Suprapubic skin (tissue), 4 donors: ENCODE measurements around the gene FSTL4. TPM values are rescaled to one million over a fixed set of nuclear protein-coding genes. Genes with fewer than 3 reads are reported as not detected.

Experiments
- DNase-seq, 2 donors: peaks; one replicate each; pipeline ENCODE4 v3.0.0-alpha.2; 2019; ENCODE audit warnings: low spot score in 2 of 2
- H3K27ac ChIP-seq: fragments of 200-600 bp; sonication (generic); one replicate; pipeline ENCODE4 v1.5.1; 2019
- H3K27me3 ChIP-seq: fragments of 200-600 bp; sonication (generic); one replicate; pipeline ENCODE4 v1.5.1; 2019
- H3K36me3 ChIP-seq: fragments of 200-600 bp; sonication (generic); one replicate; pipeline ENCODE4 v1.5.1; 2019
- H3K4me1 ChIP-seq: fragments of 200-600 bp; sonication (generic); one replicate; pipeline ENCODE4 v1.5.1; 2019
- H3K4me3 ChIP-seq: fragments of 200-600 bp; sonication (generic); one replicate; pipeline ENCODE4 v1.5.1; 2019; ENCODE audit warnings: mild to moderate bottlenecking
- H3K9me3 ChIP-seq: fragments of 200-600 bp; sonication (generic); one replicate; pipeline ENCODE4 v1.5.1; 2019
- CTCF ChIP-seq, 2 donors: fragments of 200-600 bp in 1 of 2; fragments of 450-650 bp in 1 of 2; sonication (generic) in 1 of 2; IDR thresholded peaks; one replicate each; pipeline ENCODE4 v1.5.1; 2016 to 2019; ENCODE audit warnings: antibody characterized with exemption in 2 of 2, mild to moderate bottlenecking in 1 of 2, moderate library complexity in 1 of 2
- EP300 ChIP-seq: sonication (generic); formaldehyde crosslinking; IDR thresholded peaks from one replicate; pipeline ENCODE4 v1.6.1; 2017; ENCODE audit warnings: antibody characterized with exemption
- POLR2A ChIP-seq, 2 donors: fragments of 450-650 bp; IDR thresholded peaks; one replicate each; pipeline ENCODE4 v1.6.1; 2017; ENCODE audit warnings: antibody characterized with exemption in 2 of 2, mild to moderate bottlenecking in 2 of 2, moderate library complexity in 2 of 2
- POLR2AphosphoS5 ChIP-seq, 3 donors: sonication (generic); formaldehyde crosslinking; IDR thresholded peaks; one replicate each; pipeline ENCODE4 v1.6.1; 2017; ENCODE audit warnings: antibody characterized with exemption in 3 of 3
- WGBS: methylation state at CpG from one replicate; pipeline ENCODE4 v1.1.5; 2018; 5-methylcytosine and 5-hydroxymethylcytosine counted together
- total RNA-seq, 4 donors: library from RNA; depleted of rRNA; stranded (reverse); fragments of >200 nt; gene quantifications; one replicate each; pipeline ENCODE4 v1.1.0, GENCODE V29; 2016

Gene FSTL4
- total RNA-seq, 4 donors from 2014 or later = 2.3 to 6.4 (median 5.8) TPM

DNA sequence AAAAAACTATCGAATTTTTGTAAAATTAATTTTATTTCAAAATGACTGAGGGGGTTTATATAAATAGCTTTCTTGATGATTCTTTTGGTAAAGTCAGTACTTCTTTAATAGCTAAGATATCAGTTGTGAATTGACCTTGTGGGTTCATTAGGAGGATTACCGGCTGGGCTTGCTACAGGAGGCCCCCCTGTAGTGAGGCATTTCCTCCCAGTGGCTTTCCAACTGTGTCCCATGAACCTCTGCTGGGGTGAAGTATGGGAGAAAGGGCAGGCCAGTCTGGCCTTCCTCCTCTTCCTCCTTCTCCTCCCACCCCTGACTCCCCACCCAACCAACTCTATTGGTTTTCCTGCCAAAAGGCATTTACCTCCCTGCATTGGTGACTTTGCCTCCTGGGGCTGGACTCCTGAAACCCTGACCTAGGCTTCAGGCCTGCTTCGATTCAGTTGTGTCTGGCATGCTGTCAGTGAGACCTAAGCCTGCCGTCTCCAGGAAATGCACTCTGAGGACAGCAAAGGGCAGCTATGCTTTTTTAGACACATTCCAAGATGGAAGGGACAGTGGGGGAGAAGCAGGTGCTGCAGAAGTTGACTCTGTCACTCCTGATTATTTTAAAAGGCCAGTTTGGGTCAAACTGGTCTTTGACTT is 415.8 kb downstream of the FSTL4 start:
- no peak overlapping the region for H3K27ac ChIP-seq
- TF ChIP-seq POLR2A (IDR thresholded peaks at IDR 0.05) (no peak), CTCF (IDR thresholded peaks at IDR 0.05) (no peak), POLR2AphosphoS5 (IDR thresholded peaks at IDR 0.05) (no peak), EP300 (no peak)
- H3K4me1 ChIP-seq = no peaks in the 10 kb centered on the region
- DNase-seq = no peak
- no peaks in the 10 kb centered on the region for H3K9me3 ChIP-seq
- WGBS = 88% methylated on average over 4 of the region's 4 CpGs
- no peak overlapping the region for H3K4me3 ChIP-seq
- no peaks in the 10 kb centered on the region for H3K36me3 ChIP-seq
- no peaks in the 10 kb centered on the region for H3K27me3 ChIP-seq

DNA sequence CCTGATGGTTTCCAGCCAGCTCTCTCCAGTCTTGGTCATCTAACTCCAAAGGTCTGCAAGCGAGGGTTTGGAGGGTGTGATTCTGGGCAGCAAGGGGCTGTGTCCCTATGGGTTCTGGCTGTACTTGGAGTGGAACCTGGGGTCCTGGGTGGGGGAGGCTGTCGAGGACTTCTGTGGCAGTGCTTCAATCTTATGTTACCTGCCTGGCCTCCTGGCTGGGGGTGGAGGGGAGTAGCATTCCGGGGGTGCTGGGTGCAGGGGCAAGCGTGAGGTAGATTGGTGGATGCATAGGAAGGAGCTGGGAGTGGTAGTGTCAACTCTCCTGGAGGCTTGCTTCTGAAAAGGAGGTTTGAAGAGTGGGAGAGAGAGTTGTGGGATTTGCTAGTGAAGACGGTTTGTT is 417.1 kb downstream of the FSTL4 start:
- Histone ChIP-seq H3K4me3 (no peak overlapping the region), H3K27me3 (no peaks in the 10 kb centered on the region), H3K27ac (no peak overlapping the region), H3K36me3 (no peaks in the 10 kb centered on the region), H3K9me3 (no peaks in the 10 kb centered on the region), H3K4me1 (no peaks in the 10 kb centered on the region)
- TF ChIP-seq POLR2AphosphoS5 (IDR thresholded peaks at IDR 0.05) = no peak
- no peak for TF ChIP-seq CTCF (IDR thresholded peaks at IDR 0.05)
- TF ChIP-seq POLR2A (IDR thresholded peaks at IDR 0.05) = no peak
- no peak for TF ChIP-seq EP300
- DNase-seq = no peak
- WGBS = 84% methylated on average over 5 of the region's 5 CpGs

GRCh38 chr5:133193794-133194193 is 418.5 kb downstream of the FSTL4 start:
- Histone ChIP-seq H3K9me3 (no peaks in the 10 kb centered on the region), H3K36me3 (no peaks in the 10 kb centered on the region), H3K4me3 (no peak overlapping the region), H3K27me3 (no peaks in the 10 kb centered on the region), H3K4me1 (no peaks in the 10 kb centered on the region), H3K27ac (no peak overlapping the region)
- TF ChIP-seq CTCF (IDR thresholded peaks at IDR 0.05) (no peak), EP300 (no peak)
- 77% methylated on average over 8 of the region's 8 CpGs for WGBS
- no peak for DNase-seq

- no peaks in the 10 kb centered on the region for H3K4me1 ChIP-seq
- H3K9me3 ChIP-seq = no peaks in the 10 kb centered on the region
- DNase-seq = no peak
- H3K27me3 ChIP-seq = no peaks in the 10 kb centered on the region
- WGBS = 93% methylated on average over 8 of the region's 8 CpGs
- H3K36me3 ChIP-seq = no peaks in the 10 kb centered on the region
- no peak for TF ChIP-seq CTCF (IDR thresholded peaks at IDR 0.05)
- no peak for TF ChIP-seq EP300
- no peak for TF ChIP-seq POLR2A (IDR thresholded peaks at IDR 0.05)
- TF ChIP-seq POLR2AphosphoS5 (IDR thresholded peaks at IDR 0.05) = no peak
- H3K27ac ChIP-seq = no peak overlapping the region
- no peak overlapping the region for H3K4me3 ChIP-seq
Observed at GRCh38 chr5:133192716-133193115, 419.6 kb downstream of the FSTL4 start.

GRCh38 chr5:133189881-133190280 is 422.5 kb downstream of the FSTL4 start:
- no peaks in the 10 kb centered on the region for H3K27me3 ChIP-seq
- no peak for DNase-seq
- H3K4me3 ChIP-seq = no peak overlapping the region
- no peaks in the 10 kb centered on the region for H3K36me3 ChIP-seq
- 75% methylated on average over 4 of the region's 4 CpGs for WGBS
- TF ChIP-seq EP300 (no peak), POLR2AphosphoS5 (IDR thresholded peaks at IDR 0.05) (no peak), POLR2A (IDR thresholded peaks at IDR 0.05) (no peak), CTCF (IDR thresholded peaks at IDR 0.05) (no peak)
- no peaks in the 10 kb centered on the region for H3K4me1 ChIP-seq
- no peak overlapping the region for H3K27ac ChIP-seq
- no peaks in the 10 kb centered on the region for H3K9me3 ChIP-seq
